GM18507 (cell line): Measurements from ENCODE around the gene LIAS.
"Not testable (repeated sequence)": the region's sequence is repeated elsewhere in the genome, so short reads cannot be mapped to it uniquely, and the experiment has no call there.

Source experiments
- DNase-seq: peaks from one replicate; pipeline ENCODE4 v3.0.0; 2011; ENCODE audit warnings: low read depth; ENCODE audit not compliant: insufficient read length; ENCODE audit errors: extremely low spot score
- FAIRE-seq: peaks from 2 replicates; lab custom pipeline; 2011; peaks lifted over from hg19 to GRCh38; lab: Jason Lieb, UNC

LIAS gene

DNA sequence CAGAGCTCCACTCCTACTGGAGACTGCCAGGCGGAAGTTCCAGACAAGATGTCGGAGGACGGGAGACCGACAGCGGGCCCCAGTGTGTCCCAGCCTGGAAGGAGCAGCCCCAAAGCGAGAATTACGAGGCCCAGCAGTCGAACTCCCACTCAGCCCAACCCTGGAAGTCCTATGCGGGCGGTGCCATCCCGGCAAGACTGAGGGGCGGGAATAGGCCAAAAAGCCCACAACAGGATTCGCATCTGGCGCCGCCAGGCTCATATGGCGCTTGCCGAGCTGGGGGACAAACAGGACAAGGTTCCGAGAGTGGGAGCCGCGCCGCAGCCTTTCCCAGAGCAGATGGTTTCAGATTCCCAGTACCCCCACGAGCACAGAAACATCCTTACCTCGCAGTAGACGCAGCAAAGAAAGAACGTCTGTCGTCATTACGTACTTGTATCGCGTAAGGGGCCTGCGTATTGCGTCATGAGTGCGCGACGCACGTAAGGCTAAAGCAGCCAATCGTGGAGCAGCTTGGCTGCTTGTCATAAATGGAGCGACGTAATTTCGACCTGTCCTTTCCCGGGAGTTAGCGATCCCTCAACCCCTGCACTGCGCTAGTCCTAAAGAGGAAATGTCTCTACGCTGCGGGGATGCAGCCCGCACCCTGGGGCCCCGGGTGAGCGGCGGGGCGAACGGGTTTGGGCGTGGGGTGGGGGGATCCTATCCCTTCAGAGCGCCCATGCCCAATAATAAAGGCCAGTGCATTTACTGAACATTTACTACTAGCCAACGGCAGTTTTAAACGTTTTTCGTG lies at the start of gene LIAS, which contains the start of gene RPL9:
TSS of gene LIAS (plus strand) at position 552 of the 796 bp plus-strand sequence. CDS start at position 614, 62 bp downstream.
TSS of gene RPL9 (minus strand) at position 418 of the 796 bp plus-strand sequence. CDS start 483 bp downstream, outside the sequence.
- peak; percentile 98 for FAIRE-seq
- peak; percentile 92 for DNase-seq

GRCh38 chr4:39410415-39410814 lies 48.4 kb upstream of the LIAS start:
- FAIRE-seq, result no peak

GRCh38 chr4:39411561-39411960 lies 47.3 kb upstream of the LIAS start:
- not testable (repeated sequence) for DNase-seq, FAIRE-seq

More at GRCh38 chr4:39410415-39410814, 48.4 kb upstream of the LIAS start:
- DNase-seq, result no peak

DNA sequence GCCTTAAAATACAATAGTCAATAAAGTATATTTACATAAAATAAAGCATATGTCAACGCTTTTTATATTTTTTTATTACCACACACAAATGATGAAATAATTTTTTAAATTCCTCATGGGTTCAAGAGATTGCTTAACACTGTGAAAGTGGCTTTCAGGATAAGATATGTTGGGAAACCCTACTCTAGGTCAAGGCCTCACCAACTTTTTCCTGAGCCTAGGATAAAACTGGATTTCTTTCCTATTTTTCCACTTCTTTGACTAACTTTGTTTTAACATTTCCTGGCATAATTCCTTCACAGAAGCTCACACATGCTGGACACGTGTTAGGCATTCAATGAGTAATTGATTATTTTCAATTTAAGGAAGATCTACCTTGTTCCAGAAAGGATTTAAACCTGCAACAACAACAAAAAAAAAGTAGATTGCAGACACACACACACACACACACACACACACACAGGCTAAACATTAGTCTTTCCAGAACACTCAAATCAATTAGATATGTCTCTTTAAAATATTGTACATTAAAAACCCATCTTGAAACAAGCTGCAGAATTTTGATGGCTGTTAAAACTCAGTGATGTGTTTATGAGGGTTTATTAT lies 43.1 kb upstream of the LIAS start:
- no peak for DNase-seq
- no peak for FAIRE-seq

DNA sequence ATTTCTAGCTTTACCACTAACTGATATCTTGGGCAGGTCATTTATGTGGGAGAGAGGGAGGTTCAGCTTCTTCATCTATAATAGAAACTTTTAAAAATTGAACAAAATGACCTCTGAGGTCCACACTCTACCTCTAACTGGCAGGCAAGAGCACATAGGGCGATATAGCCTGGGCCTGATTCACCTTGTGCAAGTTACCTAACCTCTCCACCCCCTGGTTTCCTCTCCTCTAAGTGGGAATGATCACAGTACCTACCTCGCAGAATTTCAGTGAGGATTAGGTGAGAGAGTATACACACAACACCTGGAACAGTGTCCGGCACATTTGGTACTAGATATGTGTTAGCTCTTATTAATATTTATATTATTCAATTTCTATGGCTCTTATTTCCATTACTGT lies 36.6 kb upstream of the LIAS start:
- DNase-seq (no peak), FAIRE-seq (no peak)

GRCh38 chr4:39425297-39425696 lies 33.6 kb upstream of the LIAS start:
- not testable (repeated sequence) for DNase-seq, FAIRE-seq

DNA sequence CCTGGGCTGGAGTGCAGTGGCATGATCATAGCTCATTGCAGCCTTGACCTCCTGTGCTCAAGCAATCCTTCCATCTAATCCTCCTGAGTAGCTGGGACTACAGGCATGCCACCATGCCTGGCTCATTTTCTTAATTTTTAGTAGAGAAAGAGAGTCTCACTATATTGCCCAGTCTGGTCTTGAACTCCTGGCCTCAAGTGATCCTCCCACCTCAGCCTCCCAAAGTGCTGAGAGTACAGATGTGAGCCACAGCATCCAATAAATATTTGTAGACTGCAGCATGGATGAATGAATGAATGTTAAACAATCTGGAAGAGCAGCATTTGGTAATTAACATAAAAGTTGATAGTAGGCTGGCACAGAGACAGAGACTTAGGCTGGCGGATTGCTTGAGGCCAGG lies 32.1 kb upstream of the LIAS start:
- DNase-seq, result no peak
- no peak for FAIRE-seq

GRCh38 chr4:39427520-39428114 lies 31.2 kb upstream of the LIAS start:
- FAIRE-seq, result peak; percentile 39

GRCh38 chr4:39429476-39430334 lies 29.2 kb upstream of the LIAS start:
- FAIRE-seq, result no peak

More at GRCh38 chr4:39427520-39428114, 31.2 kb upstream of the LIAS start:
- no peak for DNase-seq

GRCh38 chr4:39433878-39434492 lies 24.9 kb upstream of the LIAS start:
- DNase-seq (no peak), FAIRE-seq (no peak)

More at GRCh38 chr4:39429476-39430334, 29.2 kb upstream of the LIAS start:
- no peak for DNase-seq

- no peak for FAIRE-seq
- no peak for DNase-seq
Measured at GRCh38 chr4:39435659-39436563, 22.9 kb upstream of the LIAS start.

GRCh38 chr4:39441593-39441992 lies 17.3 kb upstream of the LIAS start:
- FAIRE-seq (no peak), DNase-seq (no peak)

GRCh38 chr4:39442998-39443397 lies 15.9 kb upstream of the LIAS start:
- no peak for FAIRE-seq
- DNase-seq, result no peak

DNA sequence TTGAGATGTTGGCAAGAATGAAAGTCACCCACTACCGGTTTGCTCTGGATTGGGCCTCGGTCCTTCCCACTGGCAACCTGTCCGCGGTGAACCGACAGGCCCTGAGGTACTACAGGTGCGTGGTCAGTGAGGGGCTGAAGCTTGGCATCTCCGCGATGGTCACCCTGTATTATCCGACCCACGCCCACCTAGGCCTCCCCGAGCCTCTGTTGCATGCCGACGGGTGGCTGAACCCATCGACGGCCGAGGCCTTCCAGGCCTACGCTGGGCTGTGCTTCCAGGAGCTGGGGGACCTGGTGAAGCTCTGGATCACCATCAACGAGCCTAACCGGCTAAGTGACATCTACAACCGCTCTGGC lies 12.4 kb upstream of the LIAS start:
- FAIRE-seq (no peak), DNase-seq (no peak)

DNA sequence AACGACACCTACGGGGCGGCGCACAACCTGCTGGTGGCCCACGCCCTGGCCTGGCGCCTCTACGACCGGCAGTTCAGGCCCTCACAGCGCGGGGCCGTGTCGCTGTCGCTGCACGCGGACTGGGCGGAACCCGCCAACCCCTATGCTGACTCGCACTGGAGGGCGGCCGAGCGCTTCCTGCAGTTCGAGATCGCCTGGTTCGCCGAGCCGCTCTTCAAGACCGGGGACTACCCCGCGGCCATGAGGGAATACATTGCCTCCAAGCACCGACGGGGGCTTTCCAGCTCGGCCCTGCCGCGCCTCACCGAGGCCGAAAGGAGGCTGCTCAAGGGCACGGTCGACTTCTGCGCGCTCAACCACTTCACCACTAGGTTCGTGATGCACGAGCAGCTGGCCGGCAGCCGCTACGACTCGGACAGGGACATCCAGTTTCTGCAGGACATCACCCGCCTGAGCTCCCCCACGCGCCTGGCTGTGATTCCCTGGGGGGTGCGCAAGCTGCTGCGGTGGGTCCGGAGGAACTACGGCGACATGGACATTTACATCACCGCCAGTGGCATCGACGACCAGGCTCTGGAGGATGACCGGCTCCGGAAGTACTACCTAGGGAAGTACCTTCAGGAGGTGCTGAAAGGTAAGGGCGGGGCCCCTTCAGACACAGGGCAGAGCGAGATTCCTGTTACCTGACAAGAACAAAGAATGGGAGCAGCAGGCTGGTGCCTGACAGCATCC lies 11.8 kb upstream of the LIAS start:
- DNase-seq (peak; percentile 65), FAIRE-seq (peak; percentile 86)

DNA sequence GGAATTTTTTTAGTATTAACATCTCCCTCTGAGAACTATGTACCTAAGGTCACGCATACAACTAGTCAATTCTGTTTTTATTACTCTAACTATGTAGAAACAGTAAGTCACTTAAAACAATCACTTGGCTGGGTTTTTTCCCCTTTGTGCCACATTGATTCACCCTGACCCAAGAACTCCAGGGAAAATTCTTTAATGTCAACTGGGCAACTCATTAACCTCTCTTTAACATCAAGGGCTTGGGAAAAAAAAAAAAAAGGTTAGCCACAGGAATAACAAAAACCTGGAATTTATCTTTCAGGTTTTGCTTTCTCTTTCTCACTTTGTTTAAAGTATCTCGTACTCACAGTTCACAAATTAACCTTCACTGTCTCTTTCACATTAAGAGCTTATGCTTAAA lies 8.2 kb upstream of the LIAS start:
- no peak for FAIRE-seq

GRCh38 chr4:39451423-39452023 lies 7.3 kb upstream of the LIAS start:
- DNase-seq, result no peak
- no peak for FAIRE-seq

More for the DNA sequence above, 8.2 kb upstream of the LIAS start:
- no peak for DNase-seq
